ENCODE measurements around the gene CHST8.

GRCh38 chr19:33810821-33811220, 189.1 kb downstream of the CHST8 start:
- TF ChIP-seq CTCF (IDR thresholded peaks at IDR 0.05) (no peak), EP300 (IDR thresholded peaks at IDR 0.05; ENCODE audit: low read depth) (no peak), POLR2A (IDR thresholded peaks at IDR 0.05) (no peak)
